ENCODE results near the gene GALNT5. TPM values are rescaled to one million over a fixed set of nuclear protein-coding genes. Genes with fewer than 3 reads are reported as not detected.

GALNT5 gene
- total RNA-seq, 1 donor: 56.5 TPM

GRCh38 chr2:157255746-157256145 lies 1.8 kb upstream of the GALNT5 start:
- Histone ChIP-seq H3K4me1 (ENCODE audit: insufficient read depth, low read length) (peaks cover 41% of the 10 kb centered on the region), H2AFZ (ENCODE audit: low read length) (peak overlapping the region; percentile 7), H3K36me3 (ENCODE audit: insufficient read depth, low read length) (no peaks in the 10 kb centered on the region), H3K9me3 (ENCODE audit: low read depth, low read length) (no peaks in the 10 kb centered on the region), H3K79me2 (ENCODE audit: insufficient read depth, low read length) (peaks cover 41% of the 10 kb centered on the region), H3K4me3 (ENCODE audit: insufficient read depth, low read length) (no peak overlapping the region), H3K27ac (ENCODE audit: low read depth, low read length) (no peak overlapping the region), H3K27me3 (ENCODE audit: insufficient read depth, low read length) (no peaks in the 10 kb centered on the region), H4K20me1 (ENCODE audit: insufficient read depth, low read length) (no peaks in the 10 kb centered on the region), H3K4me2 (ENCODE audit: insufficient read depth, low read length) (no peak overlapping the region)
- no peak for DNase-seq (ENCODE audit: insufficient read length, low spot score, missing footprints)
- no peak for TF ChIP-seq CTCF (IDR thresholded peaks at IDR 0.05; ENCODE audit: extremely low read depth, low read depth, low read length)

- Histone ChIP-seq H3K9me3 (ENCODE audit: low read depth, low read length) (no peaks in the 10 kb centered on the region), H2AFZ (ENCODE audit: low read length) (peak overlapping the region; percentile 44), H3K4me1 (ENCODE audit: insufficient read depth, low read length) (peaks cover 50% of the 10 kb centered on the region), H3K4me3 (ENCODE audit: insufficient read depth, low read length) (no peak overlapping the region), H4K20me1 (ENCODE audit: insufficient read depth, low read length) (no peaks in the 10 kb centered on the region), H3K27ac (ENCODE audit: low read depth, low read length) (peak overlapping the region; percentile 91), H3K79me2 (ENCODE audit: insufficient read depth, low read length) (peaks cover 50% of the 10 kb centered on the region), H3K27me3 (ENCODE audit: insufficient read depth, low read length) (no peaks in the 10 kb centered on the region), H3K4me2 (ENCODE audit: insufficient read depth, low read length) (peak overlapping the region; percentile 92), H3K36me3 (ENCODE audit: insufficient read depth, low read length) (no peaks in the 10 kb centered on the region)
- DNase-seq (ENCODE audit: insufficient read length, low spot score, missing footprints): no peak
- no peak for TF ChIP-seq CTCF (IDR thresholded peaks at IDR 0.05; ENCODE audit: extremely low read depth, low read depth, low read length)
These were observed 879 bp upstream of the GALNT5 start for GRCh38 chr2:157256626-157257025.

GRCh38 chr2:157258520-157259326 lies 1.2 kb downstream of the GALNT5 start:
- DNase-seq (ENCODE audit: insufficient read length, low spot score, missing footprints): peak; percentile 21
- H3K4me3 ChIP-seq (ENCODE audit: insufficient read depth, low read length): peak overlapping the region; percentile 78
- no peaks in the 10 kb centered on the region for H3K27me3 ChIP-seq (ENCODE audit: insufficient read depth, low read length)
- H4K20me1 ChIP-seq (ENCODE audit: insufficient read depth, low read length): no peaks in the 10 kb centered on the region
- peaks cover 66% of the 10 kb centered on the region for H3K79me2 ChIP-seq (ENCODE audit: insufficient read depth, low read length)
- peaks cover 67% of the 10 kb centered on the region for H3K4me1 ChIP-seq (ENCODE audit: insufficient read depth, low read length)
- H3K9me3 ChIP-seq (ENCODE audit: low read depth, low read length): no peaks in the 10 kb centered on the region
- peak overlapping the region; percentile 92 for H3K4me2 ChIP-seq (ENCODE audit: insufficient read depth, low read length)
- peak overlapping the region; percentile 91 for H3K27ac ChIP-seq (ENCODE audit: low read depth, low read length)
- H2AFZ ChIP-seq (ENCODE audit: low read length): peak overlapping the region; percentile 89
- no peak for TF ChIP-seq CTCF (IDR thresholded peaks at IDR 0.05; ENCODE audit: extremely low read depth, low read depth, low read length)
- H3K36me3 ChIP-seq (ENCODE audit: insufficient read depth, low read length): no peaks in the 10 kb centered on the region

- TF ChIP-seq CTCF (IDR thresholded peaks at IDR 0.05; ENCODE audit: extremely low read depth, low read depth, low read length): no peak
- H3K4me2 ChIP-seq (ENCODE audit: insufficient read depth, low read length): peak overlapping the region; percentile 92
- peak overlapping the region; percentile 78 for H3K4me3 ChIP-seq (ENCODE audit: insufficient read depth, low read length)
- no peaks in the 10 kb centered on the region for H3K27me3 ChIP-seq (ENCODE audit: insufficient read depth, low read length)
- H3K36me3 ChIP-seq (ENCODE audit: insufficient read depth, low read length): no peaks in the 10 kb centered on the region
- DNase-seq (ENCODE audit: insufficient read length, low spot score, missing footprints): peak; percentile 11
- peaks cover 70% of the 10 kb centered on the region for H3K79me2 ChIP-seq (ENCODE audit: insufficient read depth, low read length)
- H3K9me3 ChIP-seq (ENCODE audit: low read depth, low read length): no peaks in the 10 kb centered on the region
- peak overlapping the region; percentile 91 for H3K27ac ChIP-seq (ENCODE audit: low read depth, low read length)
- H2AFZ ChIP-seq (ENCODE audit: low read length): no peak overlapping the region
- no peaks in the 10 kb centered on the region for H4K20me1 ChIP-seq (ENCODE audit: insufficient read depth, low read length)
- peaks cover 69% of the 10 kb centered on the region for H3K4me1 ChIP-seq (ENCODE audit: insufficient read depth, low read length)
These were observed 1.9 kb downstream of the GALNT5 start for GRCh38 chr2:157259386-157259785.

Data from osteoblast (primary cell).